ENCODE measurements around the gene PPFIA3.

- TF ChIP-seq POLR2A (IDR thresholded peaks at IDR 0.05; ENCODE audit: low read length) (no peak), GATA1 (IDR thresholded peaks at IDR 0.05; ENCODE audit: low read depth, low read length) (no peak)
Measured at GRCh38 chr19:49168421-49168820, 49.1 kb downstream of the PPFIA3 start.
